GM18526 (cell line): ENCODE results near the gene LRRC8C.

Experiments
- POLR2A ChIP-seq: IDR thresholded peaks from 3 replicates; pipeline ENCODE4 v1.6.1; 2011; ENCODE audit not compliant: insufficient read length; ENCODE audit errors: extremely low read depth

LRRC8C gene

GRCh38 chr1:89698624-89699023, 65.7 kb downstream of the LRRC8C start:
- no peak for TF ChIP-seq POLR2A

DNA sequence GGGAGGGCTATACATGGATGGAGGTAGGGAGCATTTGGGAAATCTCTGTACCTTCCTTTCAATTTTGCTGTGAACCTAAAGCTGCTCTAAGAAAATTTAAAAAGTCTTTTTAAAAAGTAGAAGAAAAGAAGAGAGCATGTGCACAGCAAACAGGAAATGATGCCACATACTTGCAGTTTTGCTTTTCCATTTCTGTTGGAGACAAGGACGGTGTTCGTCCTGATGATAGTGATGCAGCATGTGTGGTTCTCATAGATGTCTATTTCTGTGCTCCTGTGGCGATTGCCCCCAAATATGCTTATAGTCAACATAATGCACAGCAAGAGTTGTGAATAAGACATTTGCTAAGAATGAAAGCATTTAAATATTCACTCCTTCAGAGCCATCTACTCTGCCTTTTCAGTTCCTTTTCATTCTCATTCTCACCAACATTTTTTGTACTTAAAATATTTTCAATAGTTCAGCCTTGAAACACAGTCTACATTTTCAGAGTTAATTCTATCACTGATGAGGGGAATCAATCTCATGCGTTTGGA, 66.6 kb downstream of the LRRC8C start:
- TF ChIP-seq POLR2A = no peak

GRCh38 chr1:89701746-89702241, 68.9 kb downstream of the LRRC8C start:
- no peak for TF ChIP-seq POLR2A

DNA sequence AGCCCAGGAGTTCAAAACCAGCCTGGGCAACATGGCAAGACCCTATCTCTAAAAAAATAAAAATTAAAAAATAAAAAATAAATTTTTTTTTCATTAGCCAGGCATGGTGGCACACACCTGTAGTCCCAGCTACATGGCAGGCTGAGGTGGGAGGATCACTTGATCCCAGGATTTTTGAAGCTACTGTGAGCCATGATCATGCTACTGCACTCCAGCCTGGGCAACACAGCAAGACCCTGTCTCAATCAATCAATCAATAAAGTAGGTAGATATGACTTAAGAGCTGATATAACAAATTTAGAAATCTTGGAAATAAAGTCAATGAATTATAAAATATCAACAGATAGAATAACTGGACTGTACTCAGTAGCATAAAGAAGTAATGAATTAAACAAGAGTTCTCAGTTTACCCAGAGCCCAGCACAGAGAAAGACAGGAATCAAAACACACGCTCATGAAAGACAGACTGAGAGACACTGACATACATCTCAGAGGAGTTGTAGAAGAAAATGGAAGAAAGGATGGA, 69.7 kb downstream of the LRRC8C start:
- no peak for TF ChIP-seq POLR2A

- TF ChIP-seq POLR2A = no peak
These were observed 70.5 kb downstream of the LRRC8C start for GRCh38 chr1:89703469-89703868.

DNA sequence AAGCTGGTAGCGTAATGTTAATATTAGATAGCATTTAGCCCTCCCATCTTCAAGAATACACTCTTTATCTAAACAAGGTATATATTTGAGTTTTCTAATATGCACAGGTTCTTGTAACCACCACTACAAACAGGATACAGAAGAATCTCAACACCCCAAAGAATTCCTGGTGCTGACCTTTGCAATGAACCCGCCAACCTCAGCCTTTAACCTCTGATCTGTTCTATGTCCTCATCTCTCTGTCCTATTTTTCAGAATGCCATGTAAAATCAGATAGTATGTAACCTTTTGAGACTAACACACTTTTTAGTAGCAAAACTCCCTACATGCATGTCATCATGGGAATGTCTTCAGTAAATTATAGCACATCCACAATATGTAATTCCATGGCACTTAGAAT, 71.1 kb downstream of the LRRC8C start:
- TF ChIP-seq POLR2A = no peak

DNA sequence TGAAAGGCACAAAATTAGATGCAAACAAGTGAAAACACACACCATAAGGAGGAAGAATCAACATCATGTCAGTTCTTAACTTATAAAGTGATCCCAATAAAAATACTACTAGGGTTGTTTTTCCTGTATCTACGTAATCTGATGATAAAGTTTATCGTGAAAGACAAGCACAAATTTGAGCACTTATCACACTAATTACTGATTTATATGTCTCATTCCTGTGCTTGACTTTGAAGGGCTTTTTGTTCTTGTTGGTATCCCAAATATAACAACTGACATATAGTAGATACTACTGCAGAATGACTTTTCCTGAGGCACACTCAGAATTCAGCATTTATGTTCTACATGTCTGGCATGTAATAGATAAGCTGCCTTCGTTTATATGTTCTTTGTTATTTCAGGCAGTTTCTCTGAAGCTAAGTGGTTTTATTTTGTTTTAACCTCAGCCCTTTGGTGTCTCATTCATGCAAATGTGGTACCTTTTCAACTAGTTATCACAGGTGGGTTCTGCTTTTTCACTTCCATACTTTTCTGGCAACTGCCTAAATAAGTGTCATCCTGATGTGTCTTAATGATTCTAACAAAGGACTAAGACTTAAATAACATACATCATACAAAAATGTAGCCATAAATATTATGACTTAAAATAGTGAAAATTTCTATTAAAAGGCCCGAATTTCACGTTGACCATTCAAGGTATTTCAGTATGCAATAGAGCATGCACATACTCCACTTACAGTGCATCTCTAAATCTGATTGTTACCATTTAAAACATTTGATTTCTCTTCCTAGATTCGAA, 73.2 kb downstream of the LRRC8C start:
- TF ChIP-seq POLR2A = no peak

GRCh38 chr1:89706700-89707012, 73.7 kb downstream of the LRRC8C start:
- no peak for TF ChIP-seq POLR2A

GRCh38 chr1:89708751-89709375, 75.9 kb downstream of the LRRC8C start:
- no peak for TF ChIP-seq POLR2A

- TF ChIP-seq POLR2A = no peak
These were observed 77.7 kb downstream of the LRRC8C start for GRCh38 chr1:89710498-89711139.

- no peak for TF ChIP-seq POLR2A
These were observed 78.3 kb downstream of the LRRC8C start for GRCh38 chr1:89711140-89711778.

- no peak for TF ChIP-seq POLR2A
These were observed 79.5 kb downstream of the LRRC8C start for GRCh38 chr1:89712420-89712819.

DNA sequence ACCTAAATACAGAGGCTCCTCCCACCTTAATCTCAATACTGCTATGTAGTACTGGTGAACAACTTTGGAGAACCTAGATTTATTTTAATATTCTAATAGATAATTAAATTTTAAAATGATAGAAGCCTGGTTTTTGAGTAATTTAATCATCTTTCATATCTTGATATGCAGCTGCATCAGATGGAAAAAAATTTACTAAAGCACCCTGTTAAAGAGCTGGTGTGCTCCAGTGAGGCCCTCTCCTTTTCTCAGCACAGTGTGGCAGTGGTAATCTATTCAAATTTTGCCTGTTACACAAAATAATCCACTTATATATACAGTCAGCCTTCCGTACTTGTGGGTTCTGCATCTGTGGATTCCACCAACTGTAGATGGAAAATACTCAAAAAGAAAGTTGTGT, 82.8 kb downstream of the LRRC8C start:
- TF ChIP-seq POLR2A = no peak

DNA sequence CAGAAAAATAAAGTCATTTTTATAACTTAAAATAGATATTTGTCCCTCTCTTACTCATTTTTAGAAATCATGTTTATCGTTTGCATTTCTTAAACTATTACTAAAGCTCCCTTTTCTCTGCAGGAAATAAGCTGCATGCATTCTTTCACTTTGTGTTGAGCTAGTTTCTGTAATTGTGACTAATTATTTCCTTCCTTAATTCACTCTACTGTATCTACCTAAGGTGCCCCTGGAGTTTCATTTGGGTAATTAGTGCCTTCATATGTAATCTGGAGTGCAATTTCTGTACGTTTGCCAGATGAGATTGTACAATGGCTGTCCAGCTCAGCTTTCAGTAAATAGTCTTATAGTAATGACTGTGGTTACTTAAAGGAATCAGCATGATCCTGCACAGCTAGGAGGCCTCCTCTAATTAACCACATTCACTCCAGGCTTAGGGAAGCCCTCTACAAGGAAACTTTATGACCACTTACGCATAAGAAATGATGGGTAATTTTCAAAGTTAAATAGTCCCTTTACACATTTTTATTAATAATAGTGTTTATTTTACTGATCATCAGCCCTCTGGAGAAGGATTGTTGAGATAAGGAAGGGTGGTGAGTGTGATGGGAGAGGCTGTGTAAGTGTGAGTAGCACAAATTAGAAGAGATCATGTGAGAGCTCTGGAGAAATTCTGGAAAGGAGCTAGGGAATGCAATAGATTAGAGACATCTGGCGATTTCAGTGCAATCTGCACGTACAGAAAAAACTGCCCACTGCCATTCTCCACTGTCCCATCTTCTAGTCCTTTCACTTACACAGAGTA, 86.8 kb downstream of the LRRC8C start:
- no peak for TF ChIP-seq POLR2A
